Activated naive CD4-positive, alpha-beta T cell treated with anti-CD3 and anti-CD28 coated beads, Interleukin-2, amount 10 ng/mL, durations not matched to agents 7 days and 5 days (primary cell): ENCODE data around the gene FAM181A.

Source experiments
- CTCF ChIA-PET: fragments of 350-600 bp; sonication (Branson Sonifier 250); formaldehyde crosslinking; loops from one replicate; lab custom pipeline; 2021; ENCODE audit warnings: antibody characterized with exemption; lab: Charles Lee
- DNase-seq: peaks from one replicate; pipeline ENCODE4 v3.0.0-alpha.2; 2020
- H3K27ac Mint-ChIP-seq: one replicate; pipeline ENCODE4 v1.8.0; 2021; ENCODE audit warnings: mild to moderate bottlenecking, moderate library complexity, mixed read lengths
- H3K27me3 Mint-ChIP-seq: one replicate; pipeline ENCODE4 v1.8.0; 2021; ENCODE audit warnings: mild to moderate bottlenecking, mixed read lengths
- H3K36me3 Mint-ChIP-seq: one replicate; pipeline ENCODE4 v1.8.0; 2021; ENCODE audit warnings: mixed read lengths
- H3K4me1 Mint-ChIP-seq: one replicate; pipeline ENCODE4 v1.8.0; 2021; ENCODE audit warnings: mixed read lengths
- H3K4me3 Mint-ChIP-seq: one replicate; pipeline ENCODE4 v1.8.0; 2021; ENCODE audit warnings: mild to moderate bottlenecking, moderate library complexity, mixed read lengths
- H3K9me3 Mint-ChIP-seq: one replicate; pipeline ENCODE4 v1.8.0; 2021; ENCODE audit warnings: mixed read lengths

Gene FAM181A

DNA sequence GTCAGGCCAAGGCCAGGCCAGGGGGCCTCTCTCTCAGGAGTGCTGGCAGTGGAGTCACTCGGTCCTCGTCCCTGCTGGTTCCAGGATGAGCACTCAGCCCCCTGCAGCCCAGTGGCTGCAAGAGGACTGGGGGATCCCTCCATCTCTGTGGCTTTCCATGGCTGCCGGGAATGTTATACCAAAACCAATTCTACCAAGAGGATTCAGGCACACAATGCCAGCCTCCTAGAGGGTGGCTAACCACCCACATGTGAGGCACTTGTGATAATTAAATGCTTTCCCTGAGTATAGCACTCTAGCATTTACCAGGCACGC, 27.3 kb downstream of the FAM181A start:
- H3K27ac Mint-ChIP-seq: peak overlapping the region; percentile 94
- H3K27me3 Mint-ChIP-seq: peaks cover 4% of the 10 kb centered on the region
- H3K9me3 Mint-ChIP-seq: no peaks in the 10 kb centered on the region
- peaks cover 57% of the 10 kb centered on the region for H3K36me3 Mint-ChIP-seq
- peak overlapping the region; percentile 63 for H3K4me3 Mint-ChIP-seq
- CTCF ChIA-PET: interaction anchor here (9.4 to 10.3 kb wide), 2 partner anchors 14 to 19 kb away, joined by 87 to 181 read pairs; partner anchors contain the start of gene ASB2
- DNase-seq: no peak
- peaks cover 84% of the 10 kb centered on the region for H3K4me1 Mint-ChIP-seq

DNA sequence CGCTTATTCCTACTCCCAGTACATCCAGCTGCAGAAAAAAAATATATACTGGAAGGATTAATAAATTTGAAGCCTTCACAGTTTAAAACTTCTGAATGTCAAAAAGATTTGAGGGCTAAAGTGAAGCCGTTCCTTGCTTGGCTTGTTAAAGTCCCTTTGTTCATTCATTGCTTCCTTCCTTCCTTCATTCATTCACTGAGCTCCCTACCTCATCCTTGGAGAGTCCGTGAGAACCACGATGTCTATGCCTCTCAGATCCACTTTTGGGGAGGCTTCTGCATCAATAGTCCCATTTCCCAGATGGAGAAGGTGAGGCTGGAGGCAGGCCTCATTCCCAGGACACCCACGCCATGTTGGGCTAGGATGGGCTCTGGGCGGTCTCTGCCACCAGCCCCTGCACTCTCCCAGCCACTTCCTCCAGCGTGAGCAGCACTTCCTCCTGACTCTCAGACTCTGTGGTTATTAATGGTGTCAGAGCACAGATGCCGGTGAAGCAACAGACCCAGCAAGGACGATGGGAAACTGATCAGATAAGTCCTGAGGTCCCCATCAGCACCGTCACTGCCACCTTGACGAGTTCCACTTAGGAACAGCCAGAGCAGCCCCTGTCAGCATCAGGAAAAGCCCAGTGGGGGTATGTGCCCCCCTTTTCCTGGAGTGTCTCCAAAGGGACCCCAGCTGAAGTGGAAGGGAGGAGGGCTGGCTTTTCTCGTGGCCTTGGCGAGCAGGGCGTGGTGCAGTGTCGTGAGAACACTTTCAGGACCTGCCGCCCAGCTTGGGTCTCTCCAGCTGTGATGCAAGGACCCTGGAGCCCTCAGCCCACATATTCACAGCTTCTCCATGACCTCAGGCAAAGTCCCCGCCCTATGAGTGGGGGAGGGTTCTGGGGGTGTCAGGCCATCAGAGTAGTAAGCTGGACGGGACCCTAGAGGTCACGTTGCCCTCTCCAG, 28.0 kb downstream of the FAM181A start:
- H3K9me3 Mint-ChIP-seq: no peaks in the 10 kb centered on the region
- H3K4me3 Mint-ChIP-seq: peak overlapping the region; percentile 63
- H3K27me3 Mint-ChIP-seq: peaks cover 4% of the 10 kb centered on the region
- H3K27ac Mint-ChIP-seq: peak overlapping the region; percentile 94
- peaks cover 54% of the 10 kb centered on the region for H3K36me3 Mint-ChIP-seq
- H3K4me1 Mint-ChIP-seq: peaks cover 89% of the 10 kb centered on the region
- DNase-seq: peak; percentile 64
- CTCF ChIA-PET: interaction anchor here (2.3 to 10.3 kb wide), 3 partner anchors 15 to 46 kb away, joined by 8 to 181 read pairs (median 87); partner anchors contain the start of gene ASB2

DNA sequence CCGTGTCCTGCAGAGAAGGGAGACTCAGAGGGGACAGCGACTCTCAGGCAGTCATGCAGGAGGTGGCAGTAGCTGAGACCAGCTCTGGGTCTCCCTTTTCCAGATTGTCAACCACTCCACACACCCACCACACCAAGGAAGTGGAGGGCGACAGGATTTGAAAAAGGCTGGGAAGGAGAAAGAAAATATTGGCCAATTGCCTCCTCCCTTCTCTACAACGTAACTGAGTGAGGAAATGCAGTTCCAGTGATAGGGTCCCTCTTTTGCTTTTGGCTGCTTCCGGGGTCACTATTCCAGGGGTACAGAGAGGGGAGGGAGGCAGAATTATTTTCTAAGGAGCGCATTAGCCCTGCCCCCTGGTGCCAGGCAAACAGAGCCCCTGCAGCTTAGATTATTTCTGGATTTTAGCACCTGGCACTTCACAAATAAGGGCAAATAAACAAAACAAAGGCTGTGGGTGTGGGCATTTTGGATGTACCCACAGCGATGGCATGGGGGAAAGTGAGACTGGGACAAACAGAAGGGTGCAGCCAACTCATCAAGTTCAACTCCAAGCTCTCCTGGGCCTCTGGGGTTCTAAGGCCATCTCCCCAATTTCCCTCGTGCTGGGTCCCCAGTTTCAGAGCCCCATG, 28.8 kb downstream of the FAM181A start:
- Mint-ChIP-seq H3K27me3 (peaks cover 4% of the 10 kb centered on the region), H3K4me1 (peaks cover 89% of the 10 kb centered on the region), H3K9me3 (no peaks in the 10 kb centered on the region), H3K27ac (peak overlapping the region; percentile 94), H3K4me3 (peak overlapping the region; percentile 63), H3K36me3 (peaks cover 48% of the 10 kb centered on the region)
- no peak for DNase-seq
- CTCF ChIA-PET: interaction anchor here (2.3 to 10.3 kb wide), 3 partner anchors 16 to 46 kb away, joined by 8 to 181 read pairs (median 87); partner anchors contain the start of gene ASB2

DNA sequence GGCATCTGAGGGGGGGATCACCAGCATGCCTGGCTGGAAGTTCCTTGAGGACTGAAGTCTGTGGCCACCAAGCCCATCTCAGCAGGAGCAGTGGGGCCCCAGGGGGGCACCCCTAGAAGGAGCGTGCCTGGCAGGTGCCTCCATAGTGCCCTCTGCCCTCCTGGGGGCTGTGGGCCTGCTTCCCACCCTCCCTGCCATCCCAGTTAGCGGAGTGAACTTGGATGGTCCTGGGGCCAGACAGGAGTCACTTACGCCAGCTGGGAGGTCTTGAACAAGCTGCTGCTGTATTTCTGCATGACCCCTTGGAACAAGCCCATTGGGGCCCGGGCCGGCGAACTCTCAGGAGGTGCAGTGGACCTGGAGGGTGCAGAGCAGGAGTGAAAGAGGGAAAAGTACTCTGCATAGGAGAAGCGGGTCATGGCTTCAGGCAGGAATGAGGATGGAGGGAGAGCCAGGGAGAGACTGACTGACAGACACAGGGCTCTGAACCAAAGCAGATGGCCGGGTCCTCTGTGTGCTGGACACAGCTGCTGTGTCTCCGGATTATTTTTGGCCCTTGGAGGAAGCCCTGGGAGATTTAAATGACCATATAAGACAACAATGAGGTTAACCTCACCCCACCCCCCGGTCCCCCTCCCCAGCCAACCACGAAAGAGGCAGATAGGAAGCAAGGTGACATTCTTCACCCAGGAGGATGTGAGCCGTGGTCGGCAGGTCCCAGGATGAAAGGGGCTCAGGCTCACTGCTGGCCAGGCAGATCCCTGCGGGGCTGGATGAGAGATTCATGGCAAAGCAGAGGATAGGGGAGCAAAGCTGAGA, 29.6 kb downstream of the FAM181A start:
- Mint-ChIP-seq H3K36me3 (peaks cover 52% of the 10 kb centered on the region), H3K4me1 (peaks cover 97% of the 10 kb centered on the region), H3K4me3 (peak overlapping the region; percentile 58), H3K9me3 (no peaks in the 10 kb centered on the region), H3K27ac (peak overlapping the region; percentile 94), H3K27me3 (peaks cover 4% of the 10 kb centered on the region)
- DNase-seq: peak; percentile 46
- CTCF ChIA-PET: interaction anchor here (2.3 to 10.3 kb wide), 3 partner anchors 16 to 45 kb away, joined by 8 to 181 read pairs (median 87); partner anchors contain the start of gene ASB2

DNA sequence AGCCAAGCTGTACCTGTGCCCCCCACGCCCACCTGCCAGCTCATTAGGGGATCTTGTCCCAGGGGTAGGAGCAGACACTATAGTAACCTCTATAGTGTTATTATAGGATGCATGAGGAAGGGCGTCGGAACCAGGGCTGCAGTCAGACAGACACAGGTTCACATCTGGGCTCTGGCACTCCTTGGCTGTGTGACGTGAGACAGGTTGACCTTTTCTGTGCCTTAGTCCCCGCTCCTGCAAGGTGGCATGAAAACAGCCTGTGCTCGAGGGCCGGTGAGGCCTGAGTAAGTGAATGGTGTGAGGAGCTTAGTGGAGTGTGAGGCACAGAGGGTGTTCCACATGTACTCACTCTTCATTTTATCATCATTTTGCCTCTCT, 30.2 kb downstream of the FAM181A start:
- peak overlapping the region; percentile 58 for H3K4me3 Mint-ChIP-seq
- CTCF ChIA-PET: interaction anchor here (2.3 to 10.3 kb wide), 3 partner anchors 16 to 44 kb away, joined by 8 to 181 read pairs (median 87); partner anchors contain the start of gene ASB2

DNA sequence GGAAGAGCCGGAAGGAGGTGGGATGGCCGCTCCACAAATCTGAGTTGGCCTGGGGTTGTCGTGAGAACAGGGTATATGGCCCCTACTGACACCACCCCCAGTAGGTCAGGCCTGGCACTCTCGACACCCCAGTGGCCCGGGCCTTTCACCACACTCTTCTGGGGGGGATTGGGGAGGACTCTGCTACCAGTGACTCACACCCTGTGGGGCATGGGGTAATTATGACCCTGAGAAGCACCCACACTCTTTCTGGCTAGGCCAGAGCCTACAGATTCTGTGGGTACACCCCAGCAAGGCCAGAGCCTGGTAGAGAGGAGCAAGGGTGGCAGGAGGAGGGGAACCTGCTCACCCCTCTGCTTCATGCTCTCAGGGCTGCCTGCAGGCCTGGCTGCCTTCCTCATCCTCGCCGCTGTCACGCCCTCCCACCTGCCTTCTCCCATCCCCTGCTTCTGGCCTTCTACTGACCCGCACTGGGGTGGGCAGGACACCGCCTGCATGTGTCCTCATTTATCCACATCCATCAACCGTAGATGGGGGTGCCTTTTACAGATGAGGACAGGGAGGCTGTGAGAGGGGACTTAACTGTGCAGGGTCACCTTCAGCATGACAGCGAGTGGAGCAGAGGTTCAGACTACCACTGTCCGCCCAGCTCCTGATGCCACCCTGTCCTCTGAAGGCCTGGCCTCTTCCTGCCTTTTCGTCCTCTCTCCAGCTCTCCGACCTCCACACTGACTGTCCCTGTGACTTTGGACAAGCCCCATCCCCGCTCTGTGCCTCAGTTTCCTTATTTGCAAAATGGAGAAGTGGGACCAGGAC, 30.8 kb downstream of the FAM181A start:
- Mint-ChIP-seq H3K27ac (peak overlapping the region; percentile 96), H3K4me1 (peaks cover 97% of the 10 kb centered on the region), H3K9me3 (no peaks in the 10 kb centered on the region), H3K36me3 (peaks cover 47% of the 10 kb centered on the region), H3K27me3 (peaks cover 4% of the 10 kb centered on the region), H3K4me3 (no peak overlapping the region)
- CTCF ChIA-PET: interaction anchor here (1.6 to 10.3 kb wide), 3 partner anchors 15 to 43 kb away, joined by 4 to 181 read pairs (median 9); partner anchors contain the start of gene ASB2
- DNase-seq: no peak

More for the DNA sequence above, 30.2 kb downstream of the FAM181A start:
- H3K9me3 Mint-ChIP-seq: no peaks in the 10 kb centered on the region
- no peak for DNase-seq
- peaks cover 4% of the 10 kb centered on the region for H3K27me3 Mint-ChIP-seq
- H3K36me3 Mint-ChIP-seq: peaks cover 49% of the 10 kb centered on the region
- H3K4me1 Mint-ChIP-seq: peaks cover 96% of the 10 kb centered on the region
- peak overlapping the region; percentile 91 for H3K27ac Mint-ChIP-seq

DNA sequence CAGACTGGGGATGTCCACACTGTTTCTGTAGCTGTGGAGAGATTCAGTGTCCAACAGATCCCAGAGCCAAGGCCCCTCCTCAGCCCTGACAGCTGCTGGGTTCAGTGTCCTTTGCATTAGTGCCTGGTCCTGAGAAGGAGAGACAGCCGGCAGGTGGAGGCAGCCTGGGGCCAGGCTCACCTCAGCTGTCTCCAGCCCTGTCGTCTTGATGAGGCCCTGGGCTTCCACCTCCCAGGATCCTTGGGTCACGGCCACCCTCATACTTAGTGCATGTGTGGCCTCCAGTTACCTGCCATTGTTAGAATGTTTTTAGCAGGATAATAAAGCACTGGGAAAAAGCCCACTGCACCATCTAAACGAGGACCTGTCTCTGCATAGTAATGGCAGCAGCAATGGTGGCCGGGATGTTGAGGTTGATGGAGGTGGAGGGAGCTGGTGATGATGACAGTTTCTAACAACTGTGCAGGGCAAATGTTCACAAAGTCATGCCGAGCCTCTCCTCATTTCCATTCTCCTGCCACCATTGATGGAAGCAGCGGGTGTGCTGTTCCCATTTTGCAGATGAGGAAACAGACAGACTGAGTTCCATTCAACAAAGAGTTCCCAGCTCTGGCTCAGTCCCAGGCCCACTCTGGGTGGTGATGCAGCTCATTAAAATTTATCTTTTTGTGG, 31.6 kb downstream of the FAM181A start:
- Mint-ChIP-seq H3K27ac (peak overlapping the region; percentile 96), H3K9me3 (no peaks in the 10 kb centered on the region), H3K27me3 (peaks cover 4% of the 10 kb centered on the region), H3K36me3 (peaks cover 45% of the 10 kb centered on the region), H3K4me3 (peak overlapping the region; percentile 58), H3K4me1 (peaks cover 97% of the 10 kb centered on the region)
- CTCF ChIA-PET: interaction anchor here (1.6 to 10.3 kb wide), 3 partner anchors 14 to 42 kb away, joined by 4 to 181 read pairs (median 9); partner anchors contain the start of gene ASB2
- DNase-seq: no peak

DNA sequence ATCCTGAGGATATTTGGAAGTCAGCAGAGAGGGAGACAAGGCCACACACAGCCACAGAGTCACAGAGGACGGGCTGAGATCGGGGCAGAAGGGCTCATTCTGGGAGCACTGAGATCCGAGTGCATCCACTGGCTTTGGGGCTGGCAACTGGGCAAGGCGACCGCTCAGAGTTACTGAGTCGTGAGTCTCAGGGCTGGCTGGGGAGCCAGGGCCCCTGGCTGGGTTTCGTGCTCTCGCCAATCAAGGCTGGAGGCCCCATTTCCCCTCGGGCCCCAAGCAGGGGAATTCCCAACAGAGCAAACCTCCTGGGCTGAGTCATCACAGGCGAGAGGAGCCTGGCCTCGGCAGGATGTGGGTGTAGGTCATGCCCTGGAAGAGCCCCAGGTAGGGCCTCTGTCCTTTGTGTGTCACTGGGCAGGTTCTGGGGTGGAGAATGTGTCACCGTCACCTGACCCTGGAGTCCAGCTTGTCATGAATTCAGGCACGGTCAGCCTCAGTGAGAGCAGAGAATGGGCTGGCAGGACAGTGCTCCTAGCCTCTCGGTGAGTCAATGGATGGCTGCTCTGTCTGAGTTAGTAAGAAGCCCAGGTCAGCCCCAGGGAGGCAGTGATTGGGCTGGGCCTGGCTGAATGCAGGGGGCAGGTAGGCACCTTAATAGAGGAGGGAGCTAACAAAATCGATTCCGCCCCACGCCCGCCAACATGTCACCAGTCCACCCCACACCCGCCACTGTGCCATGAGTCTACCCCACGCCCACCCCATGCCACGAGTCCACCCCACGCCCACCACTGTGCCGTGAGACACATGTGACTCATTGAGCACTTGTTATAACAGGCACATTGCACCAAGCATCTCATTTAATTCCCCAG, 32.3 kb downstream of the FAM181A start:
- Mint-ChIP-seq H3K9me3 (no peaks in the 10 kb centered on the region), H3K27me3 (peaks cover 4% of the 10 kb centered on the region), H3K4me3 (peak overlapping the region; percentile 58), H3K36me3 (peaks cover 46% of the 10 kb centered on the region), H3K27ac (peak overlapping the region; percentile 96), H3K4me1 (peaks cover 97% of the 10 kb centered on the region)
- CTCF ChIA-PET: interaction anchor here (1.1 to 10.3 kb wide), 5 partner anchors 14 to 45 kb away, joined by 4 to 181 read pairs (median 8); partner anchors contain the start of gene ASB2
- peak; percentile 95 for DNase-seq

DNA sequence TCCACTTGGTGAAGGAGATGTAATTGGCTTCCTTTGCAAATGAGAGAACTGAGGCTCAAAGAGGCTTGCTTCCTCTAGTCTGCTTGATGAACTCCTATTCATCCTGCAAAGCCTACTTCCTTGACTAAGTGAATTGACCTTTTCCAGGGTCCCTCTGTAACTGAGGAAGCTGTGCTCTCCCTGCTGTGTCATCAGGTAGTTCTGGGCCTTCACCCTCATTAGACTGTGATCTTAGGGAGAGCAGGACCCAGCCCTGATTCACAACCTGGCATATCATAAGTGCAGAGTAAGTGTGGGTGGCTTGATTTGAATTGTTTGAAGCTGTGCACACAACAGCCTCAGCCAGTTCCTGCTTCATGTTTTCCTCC, 32.9 kb downstream of the FAM181A start:
- peak; percentile 33 for DNase-seq
- CTCF ChIA-PET: interaction anchor here (1.1 to 10.3 kb wide), 5 partner anchors 13 to 45 kb away, joined by 4 to 181 read pairs (median 9); partner anchors contain the start of gene ASB2
- Mint-ChIP-seq H3K4me1 (peaks cover 97% of the 10 kb centered on the region), H3K36me3 (peaks cover 46% of the 10 kb centered on the region), H3K4me3 (peak overlapping the region; percentile 58), H3K27ac (peak overlapping the region; percentile 96), H3K27me3 (peaks cover 4% of the 10 kb centered on the region), H3K9me3 (peaks cover 4% of the 10 kb centered on the region)

DNA sequence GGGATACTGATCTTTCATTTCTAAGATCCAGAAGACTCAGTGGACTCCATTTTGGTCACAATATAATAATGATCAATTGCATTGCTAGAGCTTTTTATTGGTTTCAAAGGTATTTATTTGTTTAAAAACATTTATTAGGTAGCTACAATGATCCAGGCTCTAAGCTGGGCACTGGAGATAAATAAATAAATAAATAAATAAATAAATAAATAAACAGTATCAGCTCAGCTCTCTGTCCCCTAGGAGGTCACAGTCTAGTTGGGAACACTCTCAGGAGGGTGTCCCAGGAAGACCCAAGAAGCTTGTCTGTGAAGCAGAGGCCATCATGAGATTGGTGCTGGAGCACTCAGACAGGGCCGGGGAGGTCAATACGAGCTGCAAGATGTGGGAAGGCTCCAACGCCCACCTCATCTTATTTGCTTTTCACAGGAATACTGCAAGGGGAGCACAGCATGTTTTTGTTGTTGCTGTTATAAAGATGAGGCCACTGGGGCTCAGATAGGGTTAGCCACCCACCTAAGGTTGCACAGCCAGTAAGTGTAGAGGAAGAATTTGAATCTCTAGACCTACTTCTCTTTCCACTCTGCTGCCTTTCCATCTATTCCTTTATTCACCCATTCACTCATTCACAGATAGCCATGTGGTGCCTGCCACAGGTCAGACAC, 33.8 kb downstream of the FAM181A start:
- peak overlapping the region; percentile 100 for H3K27ac Mint-ChIP-seq
- CTCF ChIA-PET: interaction anchor here (1.7 to 10.3 kb wide), 3 partner anchors 12 to 41 kb away, joined by 8 to 181 read pairs (median 9); partner anchors contain the start of gene ASB2

DNA sequence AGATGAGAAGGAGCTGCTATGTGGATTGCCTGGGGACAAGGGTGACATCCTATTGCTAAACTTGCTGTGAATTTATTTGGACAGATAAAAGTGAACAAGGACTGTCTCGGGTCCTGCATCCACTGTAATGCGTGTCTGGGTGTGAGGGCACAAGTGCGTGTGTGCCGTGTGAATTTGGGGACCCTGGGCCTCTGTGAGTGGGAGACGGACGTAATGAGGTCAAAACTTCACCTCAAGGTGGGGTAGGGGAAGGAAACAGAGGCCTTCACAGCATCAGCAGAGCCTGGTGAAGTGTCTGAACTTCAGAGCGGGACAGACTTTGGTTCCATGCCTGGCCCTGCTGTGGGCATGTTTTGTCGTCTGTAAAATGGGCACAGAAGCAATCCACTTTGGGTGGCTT, 34.5 kb downstream of the FAM181A start:
- DNase-seq: no peak
- Mint-ChIP-seq H3K27me3 (peaks cover 4% of the 10 kb centered on the region), H3K27ac (peak overlapping the region; percentile 100), H3K9me3 (peaks cover 10% of the 10 kb centered on the region), H3K4me3 (peak overlapping the region; percentile 54), H3K4me1 (peaks cover 97% of the 10 kb centered on the region), H3K36me3 (peaks cover 55% of the 10 kb centered on the region)
- CTCF ChIA-PET: interaction anchor here (1.7 to 10.3 kb wide), 3 partner anchors 12 to 40 kb away, joined by 8 to 181 read pairs (median 9); partner anchors contain the start of gene ASB2

More for the DNA sequence above, 33.8 kb downstream of the FAM181A start:
- Mint-ChIP-seq H3K27me3 (peaks cover 4% of the 10 kb centered on the region), H3K9me3 (peaks cover 7% of the 10 kb centered on the region), H3K4me3 (peak overlapping the region; percentile 58), H3K4me1 (peaks cover 97% of the 10 kb centered on the region), H3K36me3 (peaks cover 51% of the 10 kb centered on the region)
- no peak for DNase-seq
